Dorsolateral prefrontal cortex (tissue), 118 donors: Measurements from ENCODE around the gene PTGR2. TPM values are rescaled to one million over a fixed set of nuclear protein-coding genes. Genes with fewer than 3 reads are reported as not detected.

Experiments used
- total RNA-seq, 120 experiments: library from RNA; stranded (reverse); gene quantifications; one replicate each; pipeline versions ENCODE4 v1.2.3 to v1.2.4, GENCODE V29; 2022

Gene PTGR2
- total RNA-seq, 120 experiments from 2014 or later = 9.4 to 45.6 (median 18.8) TPM

Other genes starting within 250 kb of the PTGR2 start
- gene ACOT6, start 239.3 kb upstream of the PTGR2 start, total RNA-seq = 1 to 10 TPM in 5 of 120 experiments, under 1 TPM in 42, not detected in 73; 0.27 to 1.3 (median 0.59) TPM
- 10 to 100 TPM; 17.3 to 60.9 (median 39.3) TPM for gene DNAL1, start 206.8 kb upstream of the PTGR2 start, total RNA-seq
- gene PNMA1, start 137.4 kb upstream of the PTGR2 start, total RNA-seq = 100 to 1,000 TPM in 119 of 120 experiments, 10 to 100 TPM in 1; 87.5 to 250 (median 176) TPM
- gene ZNF410, start 35.0 kb downstream of the PTGR2 start, total RNA-seq = 10 to 100 TPM; 31.1 to 70.7 (median 43.5) TPM
- gene FAM161B, start 98.3 kb downstream of the PTGR2 start, total RNA-seq = 10 to 100 TPM; 15.1 to 27.2 (median 21.4) TPM
- 10 to 100 TPM; 22.2 to 46.3 (median 31.9) TPM for gene COQ6, start 98.5 kb downstream of the PTGR2 start, total RNA-seq
- 10 to 100 TPM in 75 of 120 experiments, 1 to 10 TPM in 45; 6.0 to 19.1 (median 11.0) TPM for gene ENTPD5, start 167.5 kb downstream of the PTGR2 start, total RNA-seq
- gene BBOF1, start 167.5 kb downstream of the PTGR2 start, total RNA-seq = 10 to 100 TPM in 50 of 120 experiments, 1 to 10 TPM in 70; 4.1 to 17.0 (median 9.4) TPM
- 100 to 1,000 TPM in 112 of 120 experiments, 10 to 100 TPM in 8; 75.5 to 294 (median 134) TPM for gene ALDH6A1, start 232.6 kb downstream of the PTGR2 start, total RNA-seq
- gene LIN52, start 233.1 kb downstream of the PTGR2 start, total RNA-seq = 10 to 100 TPM; 11.0 to 26.1 (median 17.0) TPM